ENCODE results near the gene CPM.

Gene CPM

GRCh38 chr12:68953536-68953935 lies 20.6 kb upstream of the CPM start:
- H3K9me2 ChIP-seq (replicated peaks; ENCODE audit: low read depth, low read length), result no peaks in the 10 kb centered on the region
- H3K9me3 ChIP-seq (ENCODE audit: insufficient read depth, low read depth, low read length), result no peaks in the 10 kb centered on the region
- TF ChIP-seq EZH2phosphoT487 (IDR thresholded peaks at IDR 0.05; ENCODE audit: borderline replicate concordance), result no peak
- TF ChIP-seq CTCF (conservative IDR thresholded peaks at IDR 0.05; ENCODE audit: low read length), result no peak
- peaks cover 2% of the 10 kb centered on the region for H3K4me1 ChIP-seq (ENCODE audit: insufficient read depth, low read length, poor library complexity, severe bottlenecking)
- no peak overlapping the region for H3K4me3 ChIP-seq (ENCODE audit: low read length, poor library complexity, severe bottlenecking)
- no peaks in the 10 kb centered on the region for H3K36me3 ChIP-seq (ENCODE audit: insufficient read depth, low read length)
- H3K27me3 ChIP-seq (ENCODE audit: insufficient read depth, low read length, poor library complexity, severe bottlenecking), result no peaks in the 10 kb centered on the region
- H3K4me2 ChIP-seq (ENCODE audit: low read depth, low read length, poor library complexity, severe bottlenecking), result no peak overlapping the region
- H3K79me2 ChIP-seq (ENCODE audit: insufficient read depth, low read length), result no peaks in the 10 kb centered on the region
- no peaks in the 10 kb centered on the region for H3F3A ChIP-seq (ENCODE audit: low read depth)
- H4K20me1 ChIP-seq (ENCODE audit: insufficient read depth, low read length, poor library complexity, severe bottlenecking), result no peaks in the 10 kb centered on the region
- no peak overlapping the region for H3K9ac ChIP-seq (ENCODE audit: low read depth, low read length, poor library complexity, severe bottlenecking)
- no peak overlapping the region for H2AFZ ChIP-seq (ENCODE audit: low read length)

DNA sequence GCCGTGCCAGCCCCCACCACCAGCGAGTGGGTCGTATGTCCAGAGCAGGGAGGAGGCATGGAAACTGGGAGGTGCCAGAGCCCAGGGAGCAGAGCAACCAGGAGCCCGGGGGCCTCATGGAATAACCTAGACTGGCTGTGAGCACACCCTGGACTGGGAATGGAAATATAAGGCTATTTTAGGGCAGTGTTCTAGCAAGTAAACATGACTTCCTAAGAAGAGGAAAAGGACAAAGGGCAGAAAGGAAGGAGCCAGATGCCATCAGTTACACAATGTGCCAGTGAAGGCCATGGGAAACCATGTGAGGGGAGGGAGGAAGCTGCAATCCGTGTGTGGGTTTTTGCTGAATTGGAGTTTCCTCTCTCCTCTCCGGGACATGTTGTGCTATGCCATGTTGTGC lies 18.7 kb upstream of the CPM start:
- Histone ChIP-seq H3K4me1 (ENCODE audit: insufficient read depth, low read length, poor library complexity, severe bottlenecking) (no peaks in the 10 kb centered on the region), H4K20me1 (ENCODE audit: insufficient read depth, low read length, poor library complexity, severe bottlenecking) (no peaks in the 10 kb centered on the region), H3K36me3 (ENCODE audit: insufficient read depth, low read length) (no peaks in the 10 kb centered on the region), H3K79me2 (ENCODE audit: insufficient read depth, low read length) (no peaks in the 10 kb centered on the region), H3K4me3 (ENCODE audit: low read length, poor library complexity, severe bottlenecking) (no peak overlapping the region), H3K9ac (ENCODE audit: low read depth, low read length, poor library complexity, severe bottlenecking) (no peak overlapping the region), H3F3A (ENCODE audit: low read depth) (no peaks in the 10 kb centered on the region), H3K27me3 (ENCODE audit: insufficient read depth, low read length, poor library complexity, severe bottlenecking) (no peaks in the 10 kb centered on the region), H3K9me3 (ENCODE audit: insufficient read depth, low read depth, low read length) (no peaks in the 10 kb centered on the region), H3K4me2 (ENCODE audit: low read depth, low read length, poor library complexity, severe bottlenecking) (no peak overlapping the region), H2AFZ (ENCODE audit: low read length) (no peak overlapping the region), H3K9me2 (replicated peaks; ENCODE audit: low read depth, low read length) (no peaks in the 10 kb centered on the region)
- TF ChIP-seq EZH2phosphoT487 (IDR thresholded peaks at IDR 0.05; ENCODE audit: borderline replicate concordance), result no peak
- TF ChIP-seq CTCF (conservative IDR thresholded peaks at IDR 0.05; ENCODE audit: low read length), result no peak

GRCh38 chr12:68950511-68950910 lies 17.5 kb upstream of the CPM start:
- no peaks in the 10 kb centered on the region for H3K79me2 ChIP-seq (ENCODE audit: insufficient read depth, low read length)
- TF ChIP-seq EZH2phosphoT487 (IDR thresholded peaks at IDR 0.05; ENCODE audit: borderline replicate concordance), result no peak
- no peak for TF ChIP-seq CTCF (conservative IDR thresholded peaks at IDR 0.05; ENCODE audit: low read length)
- H3K9me2 ChIP-seq (replicated peaks; ENCODE audit: low read depth, low read length), result no peaks in the 10 kb centered on the region
- H4K20me1 ChIP-seq (ENCODE audit: insufficient read depth, low read length, poor library complexity, severe bottlenecking), result no peaks in the 10 kb centered on the region
- no peaks in the 10 kb centered on the region for H3K4me1 ChIP-seq (ENCODE audit: insufficient read depth, low read length, poor library complexity, severe bottlenecking)
- H3K4me2 ChIP-seq (ENCODE audit: low read depth, low read length, poor library complexity, severe bottlenecking), result no peak overlapping the region
- no peak overlapping the region for H3K9ac ChIP-seq (ENCODE audit: low read depth, low read length, poor library complexity, severe bottlenecking)
- H3F3A ChIP-seq (ENCODE audit: low read depth), result no peaks in the 10 kb centered on the region
- H2AFZ ChIP-seq (ENCODE audit: low read length), result no peak overlapping the region
- no peaks in the 10 kb centered on the region for H3K9me3 ChIP-seq (ENCODE audit: insufficient read depth, low read depth, low read length)
- H3K27me3 ChIP-seq (ENCODE audit: insufficient read depth, low read length, poor library complexity, severe bottlenecking), result no peaks in the 10 kb centered on the region
- H3K4me3 ChIP-seq (ENCODE audit: low read length, poor library complexity, severe bottlenecking), result no peak overlapping the region
- H3K36me3 ChIP-seq (ENCODE audit: insufficient read depth, low read length), result no peaks in the 10 kb centered on the region

All from Loucy (cell line).